WERI-Rb-1 (cell line): ENCODE data around the gene PTPN4.
"Not testable (repeated sequence)": the region's sequence is repeated elsewhere in the genome, so short reads cannot be mapped to it uniquely, and the experiment has no call there.

ENCODE experiments used
- DNase-seq: peaks from one replicate; pipeline ENCODE4 v3.0.0-alpha.2; 2020
- H3K27ac ChIP-seq: fragments of 250-450 bp; sonication (Bioruptor Pico); 2 replicates; pipeline ENCODE4 v1.5.1; 2020; ENCODE audit warnings: mild to moderate bottlenecking, moderate library complexity
- H3K27me3 ChIP-seq: fragments of 250-450 bp; sonication (Bioruptor Pico); 2 replicates; pipeline ENCODE4 v1.5.1; 2021; ENCODE audit warnings: mild to moderate bottlenecking, low read depth, moderate library complexity; ENCODE audit not compliant: insufficient read depth, severe bottlenecking
- H3K36me3 ChIP-seq: fragments of 250-450 bp; sonication (Bioruptor Pico); 2 replicates; pipeline ENCODE4 v1.5.1; 2020; ENCODE audit warnings: mild to moderate bottlenecking, moderate library complexity
- H3K4me3 ChIP-seq: 2 replicates; pipeline ENCODE4 v1.5.1; 2011; ENCODE audit warnings: low read depth, mild to moderate bottlenecking, control low read depth, low read length
- H3K9me3 ChIP-seq: fragments of 250-450 bp; sonication (Bioruptor Pico); 2 replicates; pipeline ENCODE4 v1.5.1; 2021; ENCODE audit warnings: mild to moderate bottlenecking, moderate library complexity; ENCODE audit not compliant: severe bottlenecking
- CTCF ChIP-seq: IDR thresholded peaks from 2 replicates; pipeline ENCODE4 v1.5.1; 2011; ENCODE audit warnings: low read depth, mild to moderate bottlenecking, control low read depth, inconsistent platforms, low read length

PTPN4 gene

GRCh38 chr2:120018549-120018948 is 258.8 kb downstream of the PTPN4 start:
- Histone ChIP-seq H3K27me3 (no peaks in the 10 kb centered on the region), H3K36me3 (peaks cover 16% of the 10 kb centered on the region), H3K27ac (no peak overlapping the region), H3K4me3 (no peak overlapping the region), H3K9me3 (no peaks in the 10 kb centered on the region)
- DNase-seq: no peak
- TF ChIP-seq CTCF: no peak

GRCh38 chr2:120020554-120020953 is 260.8 kb downstream of the PTPN4 start:
- DNase-seq: no peak

GRCh38 chr2:120022505-120022904 is 262.8 kb downstream of the PTPN4 start:
- H3K27me3 ChIP-seq, H3K9me3 ChIP-seq, H3K4me3 ChIP-seq, DNase-seq, H3K27ac ChIP-seq: not testable (repeated sequence)
- peaks cover 32% of the 10 kb centered on the region for H3K36me3 ChIP-seq

More at GRCh38 chr2:120020554-120020953, 260.8 kb downstream of the PTPN4 start:
- Histone ChIP-seq H3K4me3 (no peak overlapping the region), H3K27me3 (no peaks in the 10 kb centered on the region), H3K36me3 (peaks cover 19% of the 10 kb centered on the region), H3K9me3 (no peaks in the 10 kb centered on the region), H3K27ac (no peak overlapping the region)
- TF ChIP-seq CTCF: no peak

DNA sequence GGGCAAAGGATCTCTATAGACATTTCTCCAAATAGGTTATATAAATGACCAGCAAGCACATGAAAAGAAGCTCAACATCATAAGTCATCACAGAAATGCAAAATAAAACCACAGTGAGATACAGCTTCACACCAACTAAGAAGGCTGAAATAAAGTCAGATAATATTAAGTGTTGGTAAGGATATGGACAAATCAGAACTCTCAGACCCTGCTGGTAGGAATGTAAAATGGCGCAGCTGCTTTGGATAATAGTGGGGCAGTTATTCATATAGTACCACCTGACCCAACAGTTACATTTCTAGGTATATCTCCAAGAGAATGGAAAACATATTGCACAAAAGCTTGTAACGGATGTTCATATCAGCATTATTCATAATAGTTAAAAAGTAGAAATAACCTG is 267.2 kb downstream of the PTPN4 start:
- Histone ChIP-seq H3K36me3 (peaks cover 20% of the 10 kb centered on the region), H3K27me3 (no peaks in the 10 kb centered on the region), H3K9me3 (peaks cover 3% of the 10 kb centered on the region), H3K4me3 (no peak overlapping the region), H3K27ac (no peak overlapping the region)
- no peak for DNase-seq
- TF ChIP-seq CTCF: no peak

DNA sequence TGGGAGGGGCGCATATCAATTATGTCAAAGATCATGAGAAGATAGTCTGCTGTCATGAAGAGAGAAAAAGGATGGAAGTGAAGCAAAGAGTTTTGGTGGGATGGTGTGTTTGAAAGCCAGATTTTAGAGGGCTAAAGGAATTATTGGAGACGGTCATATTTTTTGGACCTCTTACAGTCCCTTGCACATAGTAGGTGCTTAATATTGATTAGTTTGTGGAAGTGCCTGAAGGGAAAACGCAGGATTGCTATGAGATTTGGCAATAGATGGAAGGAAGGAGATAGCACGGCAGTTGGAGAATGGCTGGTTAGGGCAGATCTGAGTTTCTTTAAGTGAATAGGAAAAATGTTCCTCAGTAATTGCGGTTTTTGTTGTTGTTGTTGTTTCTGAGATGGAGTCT is 269.1 kb downstream of the PTPN4 start:
- Histone ChIP-seq H3K9me3 (peaks cover 3% of the 10 kb centered on the region), H3K36me3 (peaks cover 18% of the 10 kb centered on the region), H3K4me3 (no peak overlapping the region), H3K27me3 (no peaks in the 10 kb centered on the region), H3K27ac (no peak overlapping the region)
- no peak for DNase-seq
- TF ChIP-seq CTCF: no peak

DNA sequence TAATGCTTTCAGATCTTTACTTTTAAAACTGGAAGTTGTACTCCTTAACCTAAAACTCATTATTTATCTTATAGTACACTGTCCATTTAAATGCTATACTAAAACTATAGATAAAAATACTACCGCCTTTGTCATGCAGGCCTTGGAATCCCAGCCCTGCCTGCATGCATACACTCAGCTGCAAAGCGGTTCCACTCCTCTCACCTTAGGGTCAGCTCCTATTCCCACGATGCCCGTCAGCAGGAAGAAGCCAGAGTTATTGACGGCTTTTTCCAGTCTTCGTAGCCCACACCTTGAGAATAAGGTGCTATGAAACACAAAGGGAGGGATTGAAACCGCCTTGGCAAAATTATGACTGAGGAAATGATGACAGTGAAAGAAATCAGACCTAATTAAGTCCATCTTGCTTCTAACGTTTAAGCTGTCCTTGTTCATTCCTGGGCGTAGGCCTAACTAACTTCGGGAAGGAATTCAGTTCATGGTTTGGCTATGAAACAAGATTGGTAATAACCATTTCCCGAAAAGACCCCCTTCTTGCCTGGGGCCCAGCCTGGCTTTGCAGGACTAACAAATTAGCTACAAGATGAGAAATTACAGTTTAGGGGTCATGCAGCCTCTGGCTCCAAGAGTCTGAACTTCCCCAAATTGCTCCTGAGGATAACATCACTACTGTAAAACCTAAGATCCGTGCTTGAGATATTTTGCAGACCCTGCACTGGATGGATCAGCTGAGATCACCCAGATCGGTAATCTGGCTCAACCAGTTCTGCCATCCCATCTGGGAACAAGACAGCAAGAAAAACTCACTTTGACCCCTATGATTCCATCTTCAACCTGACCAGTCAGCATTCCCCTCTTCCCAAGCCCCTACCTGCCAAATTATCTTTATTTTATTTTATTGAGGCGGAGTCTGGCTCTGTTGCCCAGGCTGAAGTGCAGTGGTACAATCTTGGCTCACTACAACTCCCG is 270.2 kb downstream of the PTPN4 start:
- H3K4me3 ChIP-seq: no peak overlapping the region
- H3K36me3 ChIP-seq: peaks cover 18% of the 10 kb centered on the region
- H3K9me3 ChIP-seq: peaks cover 3% of the 10 kb centered on the region
- H3K27me3 ChIP-seq: no peaks in the 10 kb centered on the region
- no peak for TF ChIP-seq CTCF
- no peak for DNase-seq
- no peak overlapping the region for H3K27ac ChIP-seq
